ENCODE results near the gene CST7.

Gene CST7

GRCh38 chr20:24990810-24991252, 41.8 kb downstream of the CST7 start:
- peak overlapping the region; percentile 85 for H3K4me2 ChIP-seq (ENCODE audit: low read depth, low read length)
- no peaks in the 10 kb centered on the region for H3K27me3 ChIP-seq (replicated peaks; ENCODE audit: insufficient read depth, low read length)
- H3K4me3 ChIP-seq (ENCODE audit: low read length): peak overlapping the region; percentile 97; the same call in 1 of the 2 replicates
- H3K4me1 ChIP-seq (ENCODE audit: low read length): peaks cover 24% of the 10 kb centered on the region
- H2AFZ ChIP-seq (ENCODE audit: low read length): no peak overlapping the region
- no peaks in the 10 kb centered on the region for H3F3A ChIP-seq (ENCODE audit: insufficient read depth, low read length)
- H4K20me1 ChIP-seq (ENCODE audit: insufficient read depth, low read length): no peaks in the 10 kb centered on the region
- H3K9ac ChIP-seq (ENCODE audit: low read length): peak overlapping the region; percentile 86; the same call in 1 of the 2 replicates
- peaks cover 66% of the 10 kb centered on the region for H3K79me2 ChIP-seq (ENCODE audit: low read length)
- peak; percentile 13 for DNase-seq
- H3K36me3 ChIP-seq (replicated peaks; ENCODE audit: insufficient read depth, low read length): no peaks in the 10 kb centered on the region
- H3K27ac ChIP-seq (ENCODE audit: low read length): no peak overlapping the region
- no peaks in the 10 kb centered on the region for H3K9me2 ChIP-seq (replicated peaks; ENCODE audit: insufficient read depth, low read length)
- no peaks in the 10 kb centered on the region for H3K9me3 ChIP-seq (replicated peaks; ENCODE audit: insufficient read depth, low read length)
- TF ChIP-seq EZH2 (optimal IDR thresholded peaks at IDR 0.05; ENCODE audit: low read depth, low read length) (no peak), EZH2phosphoT487 (IDR thresholded peaks at IDR 0.05; ENCODE audit: low read length) (no peak), CTCF (IDR thresholded peaks at IDR 0.05; ENCODE audit: low read length) (no peak)

- H2AFZ ChIP-seq (ENCODE audit: low read length): peak overlapping the region; percentile 83
- peak overlapping the region; percentile 97 for H3K4me3 ChIP-seq (ENCODE audit: low read length)
- no peaks in the 10 kb centered on the region for H3K9me3 ChIP-seq (replicated peaks; ENCODE audit: insufficient read depth, low read length)
- H3K9me2 ChIP-seq (replicated peaks; ENCODE audit: insufficient read depth, low read length): no peaks in the 10 kb centered on the region
- no peak for DNase-seq
- peaks cover 55% of the 10 kb centered on the region for H3K79me2 ChIP-seq (ENCODE audit: low read length)
- no peaks in the 10 kb centered on the region for H3K36me3 ChIP-seq (replicated peaks; ENCODE audit: insufficient read depth, low read length)
- peak overlapping the region; percentile 85 for H3K4me2 ChIP-seq (ENCODE audit: low read depth, low read length)
- peak overlapping the region; percentile 86 for H3K9ac ChIP-seq (ENCODE audit: low read length)
- H3K27me3 ChIP-seq (replicated peaks; ENCODE audit: insufficient read depth, low read length): no peaks in the 10 kb centered on the region
- no peaks in the 10 kb centered on the region for H3F3A ChIP-seq (ENCODE audit: insufficient read depth, low read length)
- H3K4me1 ChIP-seq (ENCODE audit: low read length): peaks cover 24% of the 10 kb centered on the region
- peak overlapping the region; percentile 69; the same call in 1 of the 2 replicates for H3K27ac ChIP-seq (ENCODE audit: low read length)
- TF ChIP-seq CTCF (IDR thresholded peaks at IDR 0.05; ENCODE audit: low read length) (no peak), EZH2 (optimal IDR thresholded peaks at IDR 0.05; ENCODE audit: low read depth, low read length) (no peak), EZH2phosphoT487 (IDR thresholded peaks at IDR 0.05; ENCODE audit: low read length) (no peak)
- no peaks in the 10 kb centered on the region for H4K20me1 ChIP-seq (ENCODE audit: insufficient read depth, low read length)
Observed at GRCh38 chr20:24991897-24992486, 42.9 kb downstream of the CST7 start.

- TF ChIP-seq EZH2 (optimal IDR thresholded peaks at IDR 0.05; ENCODE audit: low read depth, low read length) (no peak), CTCF (IDR thresholded peaks at IDR 0.05; ENCODE audit: low read length) (no peak), EZH2phosphoT487 (IDR thresholded peaks at IDR 0.05; ENCODE audit: low read length) (no peak)
- Histone ChIP-seq H3K27ac (ENCODE audit: low read length) (peak within 1 kb of the TSS; percentile 69), H3K4me1 (ENCODE audit: low read length) (peaks cover 24% of the 10 kb centered on the region)
Observed at GRCh38 chr20:24992487-24993205, 43.6 kb downstream of the CST7 start, which contains the start of gene APMAP. TSS of gene APMAP (minus strand) at chr20:24992751. CDS start at chr20:24992688, 63 bp downstream.

More at GRCh38 chr20:24992487-24993205, 43.6 kb downstream of the CST7 start, which contains the start of gene APMAP:
- peaks cover 48% of the 10 kb centered on the region for H3K79me2 ChIP-seq (ENCODE audit: low read length)
- peak within 1 kb of the TSS; percentile 97 for H3K4me3 ChIP-seq (ENCODE audit: low read length)
- no peaks in the 10 kb centered on the region for H3K9me2 ChIP-seq (replicated peaks; ENCODE audit: insufficient read depth, low read length)
- DNase-seq: peak; percentile 96
- H4K20me1 ChIP-seq (ENCODE audit: insufficient read depth, low read length): no peaks in the 10 kb centered on the region
- no peaks in the 10 kb centered on the region for H3K27me3 ChIP-seq (replicated peaks; ENCODE audit: insufficient read depth, low read length)
- no peaks in the 10 kb centered on the region for H3K9me3 ChIP-seq (replicated peaks; ENCODE audit: insufficient read depth, low read length)
- peak within 1 kb of the TSS; percentile 83 for H2AFZ ChIP-seq (ENCODE audit: low read length)
- H3K4me2 ChIP-seq (ENCODE audit: low read depth, low read length): peak within 1 kb of the TSS; percentile 85
- no peaks in the 10 kb centered on the region for H3K36me3 ChIP-seq (replicated peaks; ENCODE audit: insufficient read depth, low read length)
- H3F3A ChIP-seq (ENCODE audit: insufficient read depth, low read length): no peaks in the 10 kb centered on the region
- peak within 1 kb of the TSS; percentile 86 for H3K9ac ChIP-seq (ENCODE audit: low read length)
